IMR-90 (cell line): ENCODE measurements around the gene HUNK. TPM values are rescaled to one million over a fixed set of nuclear protein-coding genes. Genes with fewer than 3 reads are reported as not detected.

Source experiments
- ATAC-seq: fragments of 200-7000 bp; cut with Tn5 transposase; 2 replicates; pipeline ENCODE4 v1.9.1; 2020; ENCODE audit warnings: low read depth, mild to moderate bottlenecking, moderate library complexity
- BruUV-seq: library from RNA; stranded (reverse); fragments of 400-500 nt; replicated peaks from 2 replicates; lab custom pipeline; 2021; lab: Mats Ljungman, UMichigan
- CTCF ChIA-PET: fragments of 300-600 bp; formaldehyde crosslinking; extraction: SDS; loops from one replicate; lab custom pipeline; 2021; ENCODE audit warnings: antibody characterized with exemption; lab: Yijun Ruan, JAX
- POLR2A ChIA-PET: fragments of 300-600 bp; sonication (Branson Sonifier 250); formaldehyde crosslinking; loops from one replicate; lab custom pipeline; 2022; ENCODE audit warnings: antibody characterized with exemption; ENCODE audit not compliant: unreplicated experiment; lab: Charles Lee
- DNase-seq: peaks from one replicate; pipeline ENCODE4 v3.0.0; 2013
- H2AFZ ChIP-seq: replicated peaks from 2 replicates; pipeline ENCODE3; 2013; ENCODE audit warnings: low read length, mild to moderate bottlenecking; ENCODE audit not compliant: poor library complexity
- H2AK5ac ChIP-seq: 2 replicates; pipeline ENCODE4 v1.6.1; 2013; ENCODE audit warnings: low read depth, low read length, inconsistent platforms
- H2AK9ac ChIP-seq: replicated peaks from 2 replicates; pipeline ENCODE3; 2013; ENCODE audit warnings: mild to moderate bottlenecking, low read depth, low read length, moderate library complexity; ENCODE audit not compliant: poor library complexity
- H2BK120ac ChIP-seq: 2 replicates; pipeline ENCODE4 v1.6.1; 2013; ENCODE audit warnings: low read depth, low read length, inconsistent platforms
- H2BK15ac ChIP-seq: 3 replicates; pipeline ENCODE4 v1.6.1; 2013; ENCODE audit warnings: low read depth, low read length, inconsistent platforms
- H2BK20ac ChIP-seq: 2 replicates; pipeline ENCODE4 v1.6.1; 2013; ENCODE audit warnings: low read depth, mild to moderate bottlenecking, inconsistent platforms, low read length, moderate library complexity
- H2BK5ac ChIP-seq: 2 replicates; pipeline ENCODE4 v1.6.1; 2013; ENCODE audit warnings: mild to moderate bottlenecking, low read depth, low read length, inconsistent platforms; ENCODE audit not compliant: poor library complexity, severe bottlenecking
- H3K14ac ChIP-seq: replicated peaks from 2 replicates; pipeline ENCODE4 v1.6.1; 2013; ENCODE audit warnings: low read depth, low read length, inconsistent platforms
- H3K18ac ChIP-seq: 2 replicates; pipeline ENCODE4 v1.6.1; 2013; ENCODE audit warnings: low read depth, low read length, control low read depth
- H3K23ac ChIP-seq: 2 replicates; pipeline ENCODE4 v1.6.1; 2013; ENCODE audit warnings: low read depth, low read length, inconsistent platforms
- H3K27ac ChIP-seq: 2 replicates; pipeline ENCODE4 v1.5.1; 2013; ENCODE audit warnings: mild to moderate bottlenecking, control low read depth, low read length; ENCODE audit not compliant: insufficient read depth
- H3K27me3 ChIP-seq: 2 replicates; pipeline ENCODE4 v1.6.1; 2013; ENCODE audit warnings: low read length; ENCODE audit not compliant: control insufficient read depth, insufficient read depth
- H3K36me3 ChIP-seq: 2 replicates; pipeline ENCODE4 v1.6.1; 2013; ENCODE audit warnings: low read length, mixed read lengths; ENCODE audit not compliant: control insufficient read depth, insufficient read depth
- H3K4ac ChIP-seq: 2 replicates; pipeline ENCODE4 v1.6.1; 2013; ENCODE audit warnings: low read depth, low read length, inconsistent platforms
- H3K4me1 ChIP-seq: 2 replicates; pipeline ENCODE4 v1.6.1; 2013; ENCODE audit warnings: low read length, mixed read lengths; ENCODE audit not compliant: control insufficient read depth, insufficient read depth
- H3K4me2 ChIP-seq: 2 replicates; pipeline ENCODE4 v1.6.1; 2013; ENCODE audit warnings: low read depth, mild to moderate bottlenecking, control low read depth, low read length, moderate library complexity
- H3K4me3 ChIP-seq: 2 replicates; pipeline ENCODE4 v1.5.1; 2013; ENCODE audit warnings: low read depth, mild to moderate bottlenecking, control low read depth, low read length, moderate library complexity; ENCODE audit not compliant: insufficient read depth
- H3K56ac ChIP-seq: 2 replicates; pipeline ENCODE4 v1.6.1; 2013; ENCODE audit warnings: low read length, inconsistent platforms; ENCODE audit not compliant: insufficient read depth; ENCODE audit errors: extremely low read depth
- H3K79me1 ChIP-seq, 2 experiments: 2 replicates each; pipeline ENCODE4 v1.6.1; 2013; ENCODE audit warnings: low read length in 2 of 2, inconsistent platforms in 1 of 2, low read depth in 1 of 2
- H3K9ac ChIP-seq: 2 replicates; pipeline ENCODE4 v1.6.1; 2013; ENCODE audit warnings: low read depth, low read length, control low read depth
- H3K9me1 ChIP-seq: 2 replicates; pipeline ENCODE4 v1.6.1; 2013; ENCODE audit warnings: low read length, inconsistent platforms; ENCODE audit not compliant: insufficient read depth
- H3K9me3 ChIP-seq: 2 replicates; pipeline ENCODE4 v1.6.1; 2013; ENCODE audit warnings: low read length; ENCODE audit not compliant: control insufficient read depth, insufficient read depth
- H4K20me1 ChIP-seq: 2 replicates; pipeline ENCODE4 v1.6.1; 2013; ENCODE audit warnings: low read length, inconsistent platforms; ENCODE audit not compliant: insufficient read depth
- H4K5ac ChIP-seq: 2 replicates; pipeline ENCODE4 v1.6.1; 2013; ENCODE audit warnings: mild to moderate bottlenecking, low read depth, low read length, control low read depth
- H4K8ac ChIP-seq, 2 experiments: 2 replicates each; pipeline ENCODE4 v1.6.1; 2013; ENCODE audit warnings: low read depth in 2 of 2, low read length in 2 of 2, control low read depth in 1 of 2, inconsistent platforms in 1 of 2
- H4K91ac ChIP-seq: 2 replicates; pipeline ENCODE4 v1.6.1; 2013; ENCODE audit warnings: low read depth, low read length, inconsistent platforms; ENCODE audit not compliant: insufficient read depth
- CEBPB ChIP-seq: IDR thresholded peaks from 2 replicates; pipeline ENCODE4 v1.6.1; 2012; ENCODE audit warnings: low read depth, low read length, improper control_type of control experiment
- CHD1 ChIP-seq: IDR thresholded peaks from 2 replicates; pipeline ENCODE4 v1.6.1; 2012; ENCODE audit warnings: low read depth, low read length, improper control_type of control experiment
- CTCF ChIP-seq: conservative IDR thresholded peaks from 2 replicates; pipeline ENCODE4 v1.5.1; 2012; ENCODE audit warnings: mild to moderate bottlenecking, low read depth, low read length, improper control_type of control experiment
- MAFK ChIP-seq: IDR thresholded peaks from 2 replicates; pipeline ENCODE4 v1.6.1; 2012; ENCODE audit warnings: low read depth, low read length, improper control_type of control experiment
- MAZ ChIP-seq: IDR thresholded peaks from 2 replicates; pipeline ENCODE4 v1.6.1; 2012; ENCODE audit warnings: low read depth, mild to moderate bottlenecking, low read length, improper control_type of control experiment, moderate library complexity, borderline replicate concordance
- MXI1 ChIP-seq: IDR thresholded peaks from 2 replicates; pipeline ENCODE4 v1.6.1; 2012; ENCODE audit warnings: low read depth, mild to moderate bottlenecking, low read length, moderate library complexity, borderline replicate concordance
- NFE2L2 ChIP-seq: fragments of 150-350 bp; IDR thresholded peaks from 2 replicates; pipeline ENCODE4 v1.6.1; 2016; ENCODE audit warnings: low read depth, mild to moderate bottlenecking, low read length
- POLR2A ChIP-seq: IDR thresholded peaks from 2 replicates; pipeline ENCODE4 v1.6.1; 2012; ENCODE audit warnings: mild to moderate bottlenecking, low read depth, low read length
- RAD21 ChIP-seq: IDR thresholded peaks from 2 replicates; pipeline ENCODE4 v1.6.1; 2012; ENCODE audit warnings: low read length, improper control_type of control experiment
- RCOR1 ChIP-seq: IDR thresholded peaks from 2 replicates; pipeline ENCODE4 v1.6.1; 2012; ENCODE audit warnings: mild to moderate bottlenecking, low read length, improper control_type of control experiment; ENCODE audit not compliant: insufficient replicate concordance
- RFX5 ChIP-seq: IDR thresholded peaks from 2 replicates; pipeline ENCODE4 v1.8.0; 2012; ENCODE audit warnings: low read depth, mild to moderate bottlenecking, low read length, moderate library complexity
- SMC3 ChIP-seq: fragments of 150-350 bp; IDR thresholded peaks from 2 replicates; pipeline ENCODE4 v1.6.1; 2016; ENCODE audit warnings: low read depth, mild to moderate bottlenecking, antibody characterized with exemption, low read length, moderate library complexity
- USF2 ChIP-seq: fragments of 150-350 bp; IDR thresholded peaks from 2 replicates; pipeline ENCODE4 v1.6.1; 2017; ENCODE audit warnings: mild to moderate bottlenecking, antibody characterized with exemption, low read length, low read depth
- WGBS, 2 experiments: methylation state at CpG; one replicate each; pipeline versions ENCODE4 v1.1.5 to v1.1.7; 2013; ENCODE audit warnings: missing lambda C conversion rate in 2 of 2; ENCODE audit not compliant: insufficient read length in 1 of 2; ENCODE audit errors: extremely low coverage in 2 of 2; 5-methylcytosine and 5-hydroxymethylcytosine counted together
- dilution Hi-C: fragments of 300-500 bp; cut with HindIII; formaldehyde crosslinking; loops from one replicate; pipeline ENCODE4 v1.14.3; 2018; ENCODE audit warnings: low sequenced_read_pairs; ENCODE audit not compliant: unreplicated experiment
- in situ Hi-C: fragments of 300-500 bp; cut with MboI; formaldehyde crosslinking; loops from 3 replicates; pipeline ENCODE4 v1.14.3; 2019; ENCODE audit warnings: low sequenced_read_pairs, inconsistent platforms, mixed read lengths
- intact Hi-C: fragments of 100-400 bp; cut with micrococcal nuclease; formaldehyde crosslinking; loops from 2 replicates; pipeline ENCODE4 v1.10.0; 2022
- polyA plus RNA-seq, 3 experiments: library from polyadenylated mRNA; depleted of rRNA; stranded (reverse); fragments of >200 nt; gene quantifications; 2 replicates each; pipeline ENCODE4 v1.2.3, GENCODE V29; 2012; ENCODE audit warnings: low replicate concordance in 1 of 3
- total RNA-seq: library from RNA; depleted of rRNA; stranded (reverse); fragments of >200 nt; gene quantifications from 2 replicates; pipeline ENCODE4 v1.2.3, GENCODE V29; 2012

Gene HUNK
- total and polyA plus RNA-seq, 2 of the 4 experiments (the other 2 are of a cell fraction) = 1.0 to 2.0 TPM

DNA sequence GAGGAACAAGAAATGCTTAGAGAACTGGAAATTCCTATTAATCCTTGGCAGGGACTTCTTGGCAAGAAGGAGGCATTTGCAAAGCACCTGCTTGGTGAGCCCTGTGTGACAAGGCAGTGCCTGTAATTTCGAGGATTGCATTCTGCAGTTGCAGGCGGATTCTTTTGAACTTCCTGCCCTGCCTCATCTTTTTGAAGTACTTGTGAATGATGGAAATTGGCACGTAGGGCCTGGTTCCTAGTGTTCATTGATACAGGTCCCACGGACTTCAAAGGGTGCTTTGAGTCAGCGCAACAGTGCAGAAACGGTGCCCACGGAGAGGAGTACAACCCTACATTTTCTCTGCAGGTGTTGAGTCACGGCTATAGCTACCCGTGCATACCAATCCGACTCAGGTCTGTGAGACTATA lies 6.4 kb downstream of the HUNK start:
- H2BK120ac ChIP-seq = no peak overlapping the region
- H3K27me3 ChIP-seq = no peaks in the 10 kb centered on the region
- H3K27ac ChIP-seq = no peak overlapping the region
- no peak overlapping the region for H3K56ac ChIP-seq
- no peak overlapping the region for H4K5ac ChIP-seq
- dilution Hi-C loops = no loop called here
- peaks cover 14 to 48% of the 10 kb centered on the region in 2 experiments for H3K79me1 ChIP-seq
- H3K23ac ChIP-seq = no peak overlapping the region
- H3K9ac ChIP-seq = no peak overlapping the region
- DNase-seq = no peak
- H2AK5ac ChIP-seq = no peak overlapping the region
- H3K4me3 ChIP-seq = no peak overlapping the region
- H3K18ac ChIP-seq = no peak overlapping the region
- no peak overlapping the region for H2BK20ac ChIP-seq
- H4K20me1 ChIP-seq = 0 out of 2 replicates have a peak, but pooled peaks cover 9% of the 10 kb centered on the region
- BruUV-seq = no TSS peak
- H3K4me1 ChIP-seq = peaks cover 1% of the 10 kb centered on the region; the same call in 1 of the 2 replicates
- no peak overlapping the region for H4K8ac ChIP-seq
- no peak overlapping the region for H2AFZ ChIP-seq
- intact Hi-C loops = no loop called here
- in situ Hi-C loops = no loop called here
- no peaks in the 10 kb centered on the region for H3K36me3 ChIP-seq
- ChIA-PET POLR2A (no interaction called here), CTCF (no interaction called here)
- H3K14ac ChIP-seq = no peak overlapping the region
- no peak overlapping the region for H3K4ac ChIP-seq
- ATAC-seq = no peak
- H4K91ac ChIP-seq = no peak overlapping the region
- no peak overlapping the region for H2BK15ac ChIP-seq
- H3K4me2 ChIP-seq = no peak overlapping the region
- WGBS, 2 experiments = 58% methylated on average over 9 of the region's 10 CpGs; no CpG with 5 or more reads in 1 of the 2 experiments
- H3K9me1 ChIP-seq = peaks cover 4% of the 10 kb centered on the region; the same call in 1 of the 2 replicates
- no peaks in the 10 kb centered on the region for H3K9me3 ChIP-seq
- no peak overlapping the region for H2BK5ac ChIP-seq
- no peak for TF ChIP-seq SMC3
- no peak for TF ChIP-seq CTCF
- TF ChIP-seq CHD1 = no peak
- TF ChIP-seq MXI1 = no peak
- TF ChIP-seq USF2 = no peak
- no peak for TF ChIP-seq MAZ
- no peak for TF ChIP-seq NFE2L2
- no peak for TF ChIP-seq MAFK
- no peak for TF ChIP-seq RCOR1
- no peak for TF ChIP-seq CEBPB
- TF ChIP-seq POLR2A = no peak
- no peak for TF ChIP-seq RFX5
- no peak for TF ChIP-seq RAD21
- H2AK9ac ChIP-seq = no peak overlapping the region
